VCaP (cell line): ENCODE results near the gene COL20A1.

ENCODE experiments used
- H3K27ac ChIP-seq: fragments of 450-650 bp; 2 replicates; pipeline ENCODE4 v1.5.1; 2017
- CTCF ChIP-seq: fragments of 450-650 bp; conservative IDR thresholded peaks from 2 replicates; pipeline ENCODE4 v1.5.1; 2017; ENCODE audit warnings: mild to moderate bottlenecking, moderate library complexity

The COL20A1 gene

GRCh38 chr20:63382551-63383300 lies 89.7 kb downstream of the COL20A1 start:
- TF ChIP-seq CTCF: no peak
- H3K27ac ChIP-seq: no peak overlapping the region

DNA sequence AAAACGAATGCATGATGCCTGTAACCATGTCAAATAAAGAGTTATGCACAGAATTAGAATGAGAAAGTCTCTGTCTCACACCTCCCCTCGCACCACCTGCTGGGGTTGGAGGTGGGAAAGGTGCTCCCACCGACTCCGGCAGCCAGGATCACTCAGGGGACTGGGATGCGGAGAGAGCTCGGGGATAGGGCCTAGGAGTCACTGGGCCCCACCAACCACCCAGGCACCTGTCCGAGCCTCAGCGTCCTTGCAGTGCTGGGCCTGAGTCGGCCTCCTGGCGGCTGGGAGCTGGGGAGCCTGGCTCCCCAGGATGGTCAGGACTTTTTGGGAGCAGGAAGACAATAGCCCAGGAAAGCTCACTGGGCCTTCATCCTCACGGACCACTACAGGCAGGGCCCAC lies 90.6 kb downstream of the COL20A1 start:
- TF ChIP-seq CTCF: no peak
- H3K27ac ChIP-seq: no peak overlapping the region

DNA sequence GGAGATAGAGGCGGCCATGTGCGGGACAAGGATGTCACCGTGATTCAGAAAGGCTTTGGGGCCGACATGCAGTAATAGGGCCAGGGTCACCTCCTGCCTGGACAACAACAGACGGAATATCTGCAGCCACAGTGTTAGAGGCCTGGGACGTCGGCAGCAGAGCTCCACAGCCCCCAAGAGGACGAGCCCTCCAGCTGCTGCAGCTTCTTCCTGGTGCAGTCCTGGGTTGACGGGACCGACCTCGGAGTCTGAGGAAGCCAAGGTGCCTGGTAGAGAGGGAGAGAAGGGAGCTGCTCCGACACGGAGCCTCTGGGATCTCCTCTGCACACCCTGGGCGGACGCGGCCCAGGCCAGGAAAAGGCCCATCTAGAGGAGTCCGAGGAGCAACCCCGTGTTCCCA lies 91.3 kb downstream of the COL20A1 start:
- H3K27ac ChIP-seq: no peak overlapping the region
- no peak for TF ChIP-seq CTCF
